ENCODE results near the gene IMPG2.

IMPG2 gene

DNA sequence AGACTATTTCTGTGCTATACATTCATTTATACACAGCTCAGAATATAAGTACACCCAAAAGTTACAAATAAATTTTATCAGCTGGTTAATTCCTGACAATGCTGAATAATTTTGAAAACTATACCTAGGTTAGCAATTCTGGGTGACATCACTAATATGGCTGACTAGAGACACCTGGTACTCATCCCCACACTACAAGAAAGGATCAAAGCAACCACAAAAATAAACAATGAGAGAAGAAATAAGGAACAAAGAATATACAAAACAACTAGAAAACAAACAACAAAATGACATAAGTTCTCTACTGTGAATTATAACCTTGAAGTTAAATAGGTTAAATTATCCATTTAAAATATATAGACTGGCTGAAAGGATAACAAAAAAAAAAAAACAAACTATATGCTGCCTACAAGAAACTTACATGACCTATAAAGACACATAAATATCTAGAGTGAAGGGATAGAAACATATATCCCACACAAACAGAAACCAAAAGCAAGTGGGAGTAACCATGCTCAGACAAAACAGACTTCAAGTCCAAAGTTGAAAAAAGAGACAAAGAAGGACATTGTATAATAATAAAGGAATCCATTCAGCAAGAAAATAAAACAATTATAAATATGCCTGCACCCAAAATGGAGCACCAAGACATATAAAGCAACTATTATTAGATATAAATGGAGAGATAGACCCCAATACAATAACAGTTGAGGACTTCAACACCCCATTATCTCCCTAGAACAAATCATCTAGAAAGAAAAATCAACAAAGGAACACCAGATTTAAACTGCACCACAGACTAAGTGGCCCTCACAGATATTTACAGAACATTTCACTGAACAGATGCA is 57.8 kb downstream of the IMPG2 start:
- TF ChIP-seq ZFX (IDR thresholded peaks at IDR 0.05): no peak
- TF ChIP-seq, protein P1, sequence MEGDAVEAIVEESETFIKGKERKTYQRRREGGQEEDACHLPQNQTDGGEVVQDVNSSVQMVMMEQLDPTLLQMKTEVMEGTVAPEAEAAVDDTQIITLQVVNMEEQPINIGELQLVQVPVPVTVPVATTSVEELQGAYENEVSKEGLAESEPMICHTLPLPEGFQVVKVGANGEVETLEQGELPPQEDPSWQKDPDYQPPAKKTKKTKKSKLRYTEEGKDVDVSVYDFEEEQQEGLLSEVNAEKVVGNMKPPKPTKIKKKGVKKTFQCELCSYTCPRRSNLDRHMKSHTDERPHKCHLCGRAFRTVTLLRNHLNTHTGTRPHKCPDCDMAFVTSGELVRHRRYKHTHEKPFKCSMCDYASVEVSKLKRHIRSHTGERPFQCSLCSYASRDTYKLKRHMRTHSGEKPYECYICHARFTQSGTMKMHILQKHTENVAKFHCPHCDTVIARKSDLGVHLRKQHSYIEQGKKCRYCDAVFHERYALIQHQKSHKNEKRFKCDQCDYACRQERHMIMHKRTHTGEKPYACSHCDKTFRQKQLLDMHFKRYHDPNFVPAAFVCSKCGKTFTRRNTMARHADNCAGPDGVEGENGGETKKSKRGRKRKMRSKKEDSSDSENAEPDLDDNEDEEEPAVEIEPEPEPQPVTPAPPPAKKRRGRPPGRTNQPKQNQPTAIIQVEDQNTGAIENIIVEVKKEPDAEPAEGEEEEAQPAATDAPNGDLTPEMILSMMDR (conservative IDR thresholded peaks at IDR 0.05): no peak
- no peak overlapping the region for H3K27ac ChIP-seq

DNA sequence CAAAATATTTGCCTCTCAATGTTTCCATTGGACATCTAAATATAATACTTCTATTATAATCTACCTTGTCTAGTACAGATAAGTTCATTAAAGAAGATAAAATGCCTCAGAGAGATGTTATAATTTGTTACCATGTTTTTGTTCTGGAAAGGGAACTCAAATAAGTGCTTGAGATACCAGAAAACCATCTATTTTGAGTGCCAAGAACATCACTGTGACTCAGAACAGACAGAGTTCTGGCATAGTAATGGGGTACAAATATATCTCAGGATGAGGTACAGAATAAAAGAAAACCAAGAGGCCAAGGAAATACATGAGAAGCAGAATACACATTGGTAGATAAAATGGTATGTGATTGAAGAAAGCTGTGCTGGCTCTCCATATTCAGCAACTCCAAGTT is 58.9 kb downstream of the IMPG2 start:
- no peak overlapping the region for H3K27ac ChIP-seq
- TF ChIP-seq, protein P1 (conservative IDR thresholded peaks at IDR 0.05): no peak

DNA sequence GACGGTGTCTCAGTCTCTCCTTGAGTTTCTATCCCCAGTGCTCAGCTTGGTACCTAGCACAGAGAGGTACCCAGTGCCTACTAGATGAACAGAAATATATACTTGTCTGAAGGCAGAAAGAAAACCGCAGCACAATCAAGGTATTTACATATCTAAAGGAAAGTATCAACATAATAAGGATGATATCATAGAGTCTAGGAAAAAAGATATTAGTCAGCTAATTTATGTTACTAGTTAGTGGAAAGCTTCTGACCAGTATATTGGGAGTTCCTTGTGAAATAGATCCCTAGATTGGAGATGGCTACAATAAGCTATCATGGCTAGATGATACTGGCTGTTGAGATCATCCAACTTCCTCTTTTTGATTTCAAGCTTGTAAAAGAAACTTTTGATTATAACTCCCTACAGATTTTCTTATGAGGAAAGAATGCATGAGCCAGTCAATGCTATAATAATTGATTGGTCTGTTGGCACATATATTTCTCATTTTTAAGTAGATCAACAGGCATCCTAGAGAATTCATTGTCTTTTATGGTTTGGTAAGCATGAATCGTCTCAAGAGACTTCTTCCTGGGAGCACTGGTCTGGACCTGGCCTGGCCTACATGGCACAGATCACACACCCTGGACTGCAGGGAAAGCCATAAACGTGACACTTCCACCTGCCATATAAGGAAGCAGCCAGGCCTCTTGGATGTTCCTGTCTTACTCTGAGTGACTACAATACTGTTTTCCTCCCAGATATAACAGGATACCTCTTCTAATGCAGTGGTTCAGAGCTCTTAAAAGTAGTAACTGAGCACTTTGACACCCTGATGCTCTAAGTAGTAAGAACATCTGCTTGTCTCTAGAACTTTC is 60.7 kb downstream of the IMPG2 start:
- TF ChIP-seq, protein P1 (conservative IDR thresholded peaks at IDR 0.05): no peak
- TF ChIP-seq ZFX (IDR thresholded peaks at IDR 0.05): no peak
- no peak overlapping the region for H3K27ac ChIP-seq

DNA sequence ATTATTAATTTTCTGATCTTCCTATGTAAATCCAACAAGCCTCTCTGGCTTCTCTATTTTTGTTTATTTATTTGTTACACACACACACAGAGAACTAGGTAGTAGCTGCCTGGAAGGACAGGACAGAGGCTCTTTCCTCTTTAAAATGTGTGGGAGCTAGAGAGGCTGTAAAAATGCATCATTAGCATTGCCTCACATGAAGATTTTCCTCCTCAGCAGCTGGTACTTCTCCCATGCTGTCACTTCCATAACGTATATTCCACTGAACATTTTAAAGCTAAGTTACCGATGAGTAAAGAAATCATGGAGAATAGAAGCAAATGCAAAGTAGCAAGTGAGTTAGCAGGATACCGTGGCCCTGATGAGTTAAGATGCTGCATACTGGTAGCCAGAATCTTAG is 63.9 kb downstream of the IMPG2 start:
- no peak for TF ChIP-seq ZFX (IDR thresholded peaks at IDR 0.05)
- TF ChIP-seq, protein P1 (conservative IDR thresholded peaks at IDR 0.05): no peak
- no peak overlapping the region for H3K27ac ChIP-seq

DNA sequence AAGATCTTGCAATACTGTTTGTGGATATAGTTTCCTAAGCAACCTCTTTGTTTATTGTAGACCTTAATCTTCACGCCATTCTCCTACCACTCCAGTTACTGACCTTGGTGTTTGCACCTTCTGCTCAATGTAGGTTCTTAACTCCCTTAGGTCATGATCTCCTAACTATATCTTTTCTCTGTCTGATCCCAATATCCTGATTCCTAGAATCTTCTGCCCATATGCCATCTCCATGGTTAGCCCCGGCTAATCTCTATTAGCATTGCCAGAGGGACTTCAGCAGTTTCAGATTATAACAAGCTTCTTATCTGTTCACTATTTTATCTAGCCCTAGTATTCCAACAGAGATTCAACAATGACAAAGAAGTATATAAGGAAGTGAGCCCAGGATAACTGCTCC is 64.9 kb downstream of the IMPG2 start:
- H3K27ac ChIP-seq: no peak overlapping the region

DNA sequence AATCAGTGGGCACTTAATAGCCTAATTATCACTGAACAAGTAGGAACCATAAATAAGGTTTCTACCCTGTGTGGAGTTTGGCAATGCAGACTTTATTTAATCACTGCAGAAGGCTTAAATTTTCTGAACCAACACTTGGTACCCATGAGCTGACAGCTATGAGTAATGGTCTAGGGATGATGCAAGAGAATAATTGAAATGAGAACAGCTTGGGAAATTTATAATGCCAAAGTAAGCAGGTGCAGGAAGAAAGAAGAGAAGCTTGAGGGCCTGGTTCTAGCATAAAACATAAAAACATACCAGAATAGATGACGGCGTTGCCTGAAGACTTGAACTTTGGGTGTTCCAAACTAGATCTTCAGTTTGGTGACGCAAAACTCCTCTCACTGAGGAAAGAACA is 67.0 kb downstream of the IMPG2 start:
- TF ChIP-seq, protein P1 (conservative IDR thresholded peaks at IDR 0.05): no peak
- no peak for TF ChIP-seq ZFX (IDR thresholded peaks at IDR 0.05)
- H3K27ac ChIP-seq: no peak overlapping the region

More for the DNA sequence above, 64.9 kb downstream of the IMPG2 start:
- TF ChIP-seq, protein P1 (conservative IDR thresholded peaks at IDR 0.05): no peak
- TF ChIP-seq ZFX (IDR thresholded peaks at IDR 0.05): no peak

DNA sequence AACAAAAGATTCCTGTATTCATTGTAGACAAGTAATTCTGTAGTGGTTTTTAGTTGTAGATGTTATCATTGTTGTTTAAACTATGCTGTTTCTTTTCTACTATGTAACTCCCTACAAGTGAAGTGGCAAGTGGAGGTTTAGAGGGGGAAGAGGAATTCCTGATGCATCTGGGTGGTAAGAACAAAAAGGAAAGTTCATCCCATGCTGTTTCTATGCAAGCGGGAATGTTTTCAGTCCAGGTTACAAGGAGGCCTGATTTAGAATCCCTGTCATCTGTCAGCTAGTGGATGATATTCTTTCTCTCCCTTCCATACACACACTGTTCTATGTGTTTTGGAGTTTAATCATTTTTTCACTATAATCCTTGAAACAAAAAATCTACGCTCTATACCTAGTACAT is 67.4 kb downstream of the IMPG2 start:
- no peak for TF ChIP-seq ZFX (IDR thresholded peaks at IDR 0.05)
- TF ChIP-seq, protein P1 (conservative IDR thresholded peaks at IDR 0.05): no peak
- H3K27ac ChIP-seq: no peak overlapping the region
